GM10847 (cell line): Measurements from ENCODE around the gene F12.
A peak's percentile ranks its signal among the peaks of the same experiment; 100 is the strongest.

Experiments
- POLR2A ChIP-seq: IDR thresholded peaks from 2 replicates; pipeline ENCODE4 v1.6.1; 2011; ENCODE audit not compliant: insufficient read length; ENCODE audit errors: extremely low read depth

The F12 gene

DNA sequence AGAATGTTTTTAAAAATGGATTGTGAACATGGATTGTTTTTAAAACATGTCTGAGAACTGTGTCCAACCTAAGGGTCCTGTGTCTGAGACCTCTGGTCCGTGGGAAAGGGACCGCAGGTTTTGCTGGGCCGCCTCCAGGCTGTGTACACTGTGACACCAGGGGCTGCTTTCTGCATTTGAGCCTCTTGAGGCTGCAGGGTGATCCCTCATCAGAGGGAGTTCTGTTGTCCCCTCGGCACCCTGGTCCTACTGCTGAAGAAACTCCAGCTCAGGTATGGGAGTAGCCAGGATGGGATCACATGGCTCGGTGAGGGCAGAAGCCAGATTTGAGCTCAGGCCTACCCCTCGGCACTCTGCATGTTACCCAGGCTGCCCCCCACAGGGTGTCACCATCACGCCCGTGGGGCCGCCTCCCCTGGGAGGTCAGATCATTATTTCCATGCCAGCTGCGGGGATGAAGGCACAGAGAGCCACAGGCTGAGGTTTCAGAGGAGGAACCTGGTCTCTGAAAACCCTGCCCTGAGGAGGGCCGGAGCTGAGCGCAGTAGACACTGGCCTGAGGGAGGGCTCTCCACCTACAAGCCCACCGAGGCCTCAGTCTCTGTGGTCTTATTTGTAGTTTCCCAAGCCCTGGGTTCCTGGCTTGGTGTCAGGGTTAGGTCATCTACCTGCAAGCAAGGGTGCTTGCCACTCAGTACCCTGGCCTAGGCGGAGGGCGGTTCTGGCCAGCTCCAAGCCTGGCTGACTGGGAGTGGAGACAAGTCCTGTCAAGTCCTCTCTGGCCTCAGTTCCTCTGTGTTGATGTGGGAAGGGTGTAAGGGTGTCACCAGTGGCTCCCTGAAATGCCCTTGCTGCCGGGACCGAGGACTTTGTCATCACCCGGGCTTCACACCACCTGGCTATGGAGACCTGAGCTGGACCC is 40.0 kb upstream of the F12 start:
- no peak for TF ChIP-seq POLR2A

DNA sequence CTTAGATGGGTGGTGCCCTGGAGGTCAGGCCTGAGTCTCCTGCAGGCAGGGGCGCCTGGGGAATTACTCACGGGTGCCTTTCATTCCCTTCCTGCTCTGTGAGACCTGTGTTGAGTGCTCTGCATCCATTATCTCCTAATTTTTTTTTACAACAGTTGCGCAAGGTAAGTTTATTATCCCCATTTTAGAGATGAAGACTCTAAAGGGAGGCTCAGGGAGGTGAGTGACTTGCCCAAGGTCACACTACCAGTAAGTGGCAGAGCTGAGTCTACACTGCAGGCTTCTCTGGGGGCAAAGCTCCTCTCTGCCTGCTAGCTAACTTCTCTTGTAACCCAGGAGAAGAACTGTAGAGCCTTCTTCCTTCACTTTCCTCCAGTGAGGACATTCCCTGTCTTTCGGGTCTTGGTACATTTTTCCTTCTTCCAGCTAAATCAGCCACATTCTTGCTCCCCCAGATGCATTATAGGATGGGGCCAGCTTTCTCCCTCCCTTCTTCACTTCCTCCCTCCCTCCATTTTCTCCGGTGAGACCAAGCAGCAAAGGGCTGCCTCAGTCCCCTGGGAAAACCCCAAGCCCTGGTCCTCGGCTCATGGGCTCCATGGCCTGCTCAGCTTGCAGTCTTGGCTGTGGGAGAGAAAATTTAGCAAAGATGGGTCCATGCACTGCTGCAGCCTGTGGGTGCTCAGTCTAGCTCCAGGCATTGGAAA is 39.0 kb upstream of the F12 start:
- TF ChIP-seq POLR2A = no peak

DNA sequence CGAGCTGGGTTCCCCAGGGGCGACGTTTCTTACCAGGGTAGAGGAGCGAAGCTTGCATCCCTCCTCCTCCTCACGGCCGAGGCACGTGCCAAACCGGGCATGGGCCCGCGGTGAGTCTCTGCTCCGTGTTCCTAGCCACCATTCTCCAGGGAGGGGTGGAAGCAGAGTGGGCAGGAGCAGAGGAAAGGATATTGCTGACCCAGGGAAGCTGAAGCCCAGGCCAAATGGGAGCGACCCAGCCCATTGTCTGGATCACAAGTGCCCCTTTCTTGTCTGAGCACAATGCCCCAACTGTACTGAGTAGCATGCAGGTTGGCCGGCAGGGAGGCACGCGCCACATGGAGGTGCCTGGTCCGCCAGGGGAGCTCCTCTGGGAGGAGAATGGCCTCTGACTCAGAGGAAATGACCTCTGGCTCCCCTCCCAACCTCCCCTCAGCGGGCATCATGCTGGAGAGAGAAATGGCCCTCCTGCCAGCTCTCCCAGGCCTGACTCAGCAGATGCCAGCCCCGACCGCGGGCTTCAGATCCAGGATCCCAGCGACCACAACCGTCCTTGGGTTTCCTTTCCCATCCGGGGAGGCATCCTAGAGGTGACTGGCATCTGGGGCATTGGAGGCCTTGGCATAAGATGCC is 38.4 kb upstream of the F12 start:
- TF ChIP-seq POLR2A = no peak

DNA sequence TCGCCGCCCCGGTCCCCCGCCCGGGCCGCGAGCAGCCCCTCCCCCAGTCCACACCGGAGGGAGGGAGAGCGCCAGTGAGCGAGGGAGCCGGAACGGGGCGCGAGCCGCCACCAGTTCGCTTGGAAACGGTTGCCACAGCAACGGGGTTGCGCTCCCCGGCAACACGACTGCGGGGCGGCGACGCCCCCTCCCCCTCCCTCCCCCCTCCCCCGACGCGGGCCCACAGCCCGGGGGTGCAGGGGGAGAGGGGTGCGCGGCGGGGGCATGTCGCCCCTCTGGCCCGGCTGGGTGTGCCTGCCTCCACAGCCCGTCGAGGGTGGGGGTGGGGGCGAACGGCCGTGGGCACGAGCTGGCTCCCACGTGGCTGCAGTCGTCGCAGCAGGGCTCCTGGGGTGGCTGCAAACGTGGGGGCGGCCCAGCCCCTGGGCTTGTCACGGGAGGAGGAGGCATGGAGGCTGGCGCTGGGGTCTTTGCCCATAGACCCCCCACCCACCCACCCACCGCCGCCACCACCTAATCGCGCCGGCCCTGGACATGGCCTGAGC is 37.8 kb upstream of the F12 start:
- no peak for TF ChIP-seq POLR2A

DNA sequence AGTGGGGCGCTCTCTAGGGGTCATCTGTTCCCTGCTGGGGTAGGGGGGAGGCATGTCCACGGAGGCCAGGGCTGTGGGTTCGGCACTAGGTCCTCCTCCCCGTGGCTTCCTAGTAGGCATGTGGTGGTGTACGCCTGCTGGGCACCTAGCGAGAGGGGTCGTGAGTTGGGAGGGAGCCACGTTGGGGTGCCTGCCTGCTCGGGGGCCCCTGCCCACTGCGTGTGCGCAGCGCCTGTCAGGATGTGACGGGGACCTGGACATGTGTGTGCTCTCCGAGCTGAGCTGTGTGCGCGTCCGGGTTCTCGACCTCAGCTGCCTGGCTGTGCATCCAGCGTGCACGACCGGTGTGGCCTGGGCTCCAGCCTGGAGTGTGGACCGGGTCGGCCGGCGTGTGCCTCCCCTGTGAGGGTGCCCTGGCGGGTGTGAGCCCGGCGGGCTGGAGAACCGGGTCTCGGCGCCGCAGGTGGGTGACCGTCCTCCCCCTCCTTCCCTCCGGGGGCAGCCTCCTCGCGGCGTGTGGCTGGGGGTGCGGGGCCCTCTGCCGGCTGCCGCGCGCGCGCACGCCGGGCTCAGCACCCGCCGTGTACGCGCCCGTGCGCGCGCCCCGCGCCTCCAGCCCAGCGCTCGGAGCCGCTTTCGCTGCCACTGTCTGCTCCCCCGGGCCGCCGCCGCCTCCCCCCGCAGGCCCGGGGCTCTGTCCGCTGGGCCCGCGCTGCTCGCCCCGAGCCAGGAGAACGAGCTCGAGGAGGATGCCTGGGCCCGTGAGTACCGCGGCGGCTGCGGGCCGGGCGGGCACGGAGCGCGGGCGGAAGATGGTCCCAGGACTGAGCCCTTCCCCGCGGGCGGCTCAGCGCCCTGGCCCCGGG is 37.1 kb upstream of the F12 start, which contains the start of gene PRR7:
Gene PRR7, plus strand, starts transcription at position 615 of the 866 bp plus-strand sequence. CDS start 8,254 bp downstream, outside the sequence.
- TF ChIP-seq POLR2A = peak; percentile 45

DNA sequence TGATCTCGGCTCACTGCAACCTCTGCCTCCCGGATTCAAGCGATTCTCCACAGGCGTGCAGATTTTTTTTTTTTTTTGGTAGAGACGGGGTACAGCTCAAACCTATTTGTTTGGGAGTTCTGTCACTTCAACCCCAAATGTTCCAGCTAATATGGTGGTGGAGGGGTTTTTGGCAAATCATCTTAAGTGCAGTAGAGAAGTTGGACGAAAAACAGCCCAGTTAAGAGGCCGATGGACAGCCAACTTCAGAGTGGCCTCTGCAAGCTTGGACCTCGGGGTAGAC is 36.5 kb upstream of the F12 start:
- TF ChIP-seq POLR2A = no peak

DNA sequence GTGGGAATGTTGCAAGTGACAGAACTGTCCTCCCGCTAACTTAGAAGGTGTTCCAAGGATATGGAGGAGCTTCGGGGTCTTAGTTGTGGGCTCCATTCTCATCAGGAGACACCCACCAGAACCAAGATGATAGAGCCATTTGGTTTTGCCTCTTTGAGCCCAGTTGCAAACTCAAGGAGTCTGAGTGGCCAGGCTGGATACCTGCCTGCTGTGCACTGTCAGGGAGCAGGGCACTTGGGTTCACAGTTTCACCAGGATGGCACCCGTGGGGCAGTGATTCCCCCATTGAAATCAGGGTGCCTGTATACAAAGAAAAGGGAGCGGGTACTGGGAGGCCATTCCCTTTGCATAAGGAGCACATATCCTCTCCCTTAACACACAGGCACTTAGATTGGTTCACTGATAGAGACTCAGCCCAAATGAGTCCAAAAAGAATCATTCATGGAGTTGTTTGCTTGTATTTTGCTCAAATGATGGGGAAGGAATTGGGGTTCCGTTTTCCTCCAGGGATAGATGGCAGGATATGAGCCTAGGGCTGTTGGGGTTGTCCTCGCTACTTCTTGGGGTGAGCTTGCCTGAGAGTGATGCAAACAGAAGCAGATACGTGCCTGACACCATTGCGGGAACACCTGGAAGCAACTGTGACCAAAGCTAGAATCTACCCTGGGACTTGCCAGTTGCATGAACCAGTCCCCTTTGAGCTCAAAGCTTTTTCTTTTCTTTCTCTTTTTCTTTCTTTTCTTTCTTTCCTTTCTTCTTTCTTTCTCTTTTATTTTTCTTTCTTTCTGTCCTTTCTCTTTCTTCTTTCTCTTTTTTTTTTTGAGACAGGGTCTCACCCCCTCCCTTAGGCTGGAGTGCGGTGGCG is 35.9 kb upstream of the F12 start:
- no peak for TF ChIP-seq POLR2A

DNA sequence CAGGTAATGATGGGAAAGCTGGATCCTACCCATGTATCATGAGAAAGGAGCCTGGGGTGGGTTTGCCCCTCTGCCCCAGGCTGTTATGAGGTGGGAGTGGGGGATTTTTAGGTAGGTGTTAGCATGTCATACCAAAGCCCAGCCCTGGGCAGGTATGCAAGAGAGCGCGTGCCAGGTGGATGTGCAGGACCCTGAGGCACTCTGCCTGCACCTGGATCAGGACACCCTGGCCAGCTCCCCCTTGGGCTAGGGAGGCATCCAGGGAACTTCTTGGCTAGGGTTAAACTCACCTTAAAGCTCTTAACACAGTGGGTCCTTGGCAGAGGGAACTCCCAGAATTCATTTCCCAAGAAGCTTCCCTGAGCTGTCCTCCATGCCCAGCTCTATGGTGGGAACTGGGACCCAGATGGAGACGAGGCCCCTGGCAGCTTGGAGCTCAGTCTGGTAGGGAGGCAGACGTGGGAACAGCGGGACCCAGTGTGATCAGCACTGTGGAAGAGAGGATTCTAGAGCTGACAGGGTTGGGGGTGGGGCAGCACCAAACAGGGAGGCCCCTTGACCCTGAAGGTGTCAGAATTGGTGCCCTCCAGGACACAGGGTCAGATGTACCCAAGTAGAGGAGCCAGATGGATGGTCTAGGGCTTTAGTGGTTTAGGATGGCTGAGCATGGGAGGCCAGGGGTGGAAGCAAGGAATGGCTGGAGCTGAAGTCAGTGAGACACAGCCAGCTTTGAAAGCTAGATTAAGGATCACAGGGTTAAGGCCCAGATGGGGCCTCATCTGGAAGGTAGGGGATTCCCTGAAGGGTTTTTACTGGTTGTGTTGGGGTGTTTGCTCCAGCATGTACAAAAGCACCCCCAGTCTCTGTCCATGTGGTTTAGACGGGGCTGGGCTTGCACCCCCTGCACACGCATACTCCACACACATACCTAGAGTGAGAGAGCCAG is 35.0 kb upstream of the F12 start:
- no peak for TF ChIP-seq POLR2A

DNA sequence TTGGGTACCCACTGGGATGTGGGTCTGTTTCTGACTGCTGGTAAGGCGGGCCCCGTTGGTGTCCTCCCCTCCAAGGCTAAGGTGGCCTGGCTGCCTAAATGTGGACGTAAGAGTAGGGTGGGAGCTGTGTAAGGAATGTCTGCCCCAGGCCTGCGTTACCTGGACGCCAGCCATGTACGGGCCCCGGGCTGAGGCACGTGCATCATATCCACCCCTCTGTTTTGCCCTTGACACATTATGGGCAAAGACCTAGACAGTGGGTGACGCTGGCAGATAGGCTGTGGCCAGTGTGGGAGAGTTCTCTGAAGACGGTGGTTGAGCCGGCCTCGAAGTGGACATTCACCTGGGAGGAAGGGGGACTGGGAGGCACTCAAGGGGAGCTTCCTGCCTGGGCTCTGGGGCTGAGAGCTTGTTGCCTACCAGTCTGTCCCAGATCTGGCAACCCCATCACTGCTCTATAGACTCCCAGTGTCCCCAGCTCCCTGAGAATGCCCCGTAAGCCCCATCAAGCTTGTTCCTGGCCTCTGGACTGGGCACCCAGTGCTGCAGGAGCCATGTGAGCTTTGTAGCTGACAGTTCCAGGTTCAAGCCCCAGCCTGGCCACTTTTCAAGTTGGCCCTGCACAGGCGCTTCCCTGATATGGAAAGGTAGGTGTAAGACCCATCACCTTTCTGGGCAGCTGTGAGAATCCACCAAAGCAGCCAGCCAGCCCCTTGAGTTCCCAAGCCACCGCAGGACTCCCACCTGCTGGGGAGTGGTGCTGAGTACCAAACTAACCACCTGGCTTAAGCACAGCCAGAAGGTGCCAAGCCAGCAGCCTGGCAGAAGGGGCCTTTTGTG is 34.0 kb upstream of the F12 start:
- no peak for TF ChIP-seq POLR2A

DNA sequence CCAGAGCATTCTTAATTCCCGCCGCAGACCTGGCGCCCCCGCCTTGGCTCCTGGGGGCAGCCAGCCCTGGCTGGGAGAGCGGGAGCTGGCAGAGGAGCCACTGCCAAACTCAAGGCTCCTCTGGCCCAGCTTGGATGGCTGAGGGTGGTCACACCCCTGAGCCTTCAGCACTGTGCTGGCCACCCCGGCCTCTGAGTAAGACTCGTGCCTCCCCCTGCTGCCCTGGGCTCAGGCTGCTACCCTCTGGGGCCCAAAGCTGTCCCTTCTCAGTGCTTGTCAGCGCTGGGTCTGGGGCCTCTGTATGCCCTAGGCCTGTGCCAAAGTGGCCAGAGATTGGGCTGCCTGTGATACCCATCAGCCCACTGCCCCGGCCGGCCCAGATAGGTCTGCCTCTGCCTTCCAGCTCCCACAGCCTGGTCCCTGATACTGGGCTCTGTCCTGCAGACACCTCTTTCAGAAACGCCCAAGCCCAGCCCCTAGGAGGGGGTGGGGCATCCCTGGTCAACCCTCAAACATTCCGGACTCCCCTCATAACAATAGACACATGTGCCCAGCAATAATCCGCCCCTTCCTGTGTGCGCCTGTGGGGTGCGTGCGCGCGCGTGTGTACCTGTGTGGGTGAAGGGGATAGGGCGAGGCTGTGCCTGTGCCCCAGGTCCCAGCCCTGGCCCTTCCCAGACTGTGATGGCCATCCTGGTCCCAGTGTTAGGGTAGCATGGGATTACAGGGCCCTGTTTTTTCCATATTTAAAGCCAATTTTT is 32.9 kb upstream of the F12 start:
- TF ChIP-seq POLR2A = no peak
